Loucy (cell line): Measurements from ENCODE around the gene PANK4.

Source experiments
- H2AFZ ChIP-seq: fragments of 200-600 bp; sonication (generic); 2 replicates; pipeline ENCODE4 v1.6.0; 2016; ENCODE audit warnings: antibody characterized with exemption, mild to moderate bottlenecking, low read length, moderate library complexity
- H3F3A ChIP-seq: fragments of 200-600 bp; 2 replicates; pipeline ENCODE4 v1.6.0; 2016; ENCODE audit warnings: antibody characterized with exemption, low read depth, mild to moderate bottlenecking
- H3K27me3 ChIP-seq: fragments of 200-600 bp; sonication (generic); 2 replicates; pipeline ENCODE4 v1.6.1; 2014; ENCODE audit warnings: low read length, mild to moderate bottlenecking; ENCODE audit not compliant: insufficient read depth, poor library complexity, severe bottlenecking
- H3K36me3 ChIP-seq: fragments of 200-600 bp; sonication (generic); 2 replicates; pipeline ENCODE4 v1.6.1; 2016; ENCODE audit warnings: low read length; ENCODE audit not compliant: insufficient read depth
- H3K4me1 ChIP-seq: fragments of 200-600 bp; sonication (generic); 2 replicates; pipeline ENCODE4 v1.5.1; 2014; ENCODE audit warnings: low read length, mild to moderate bottlenecking; ENCODE audit not compliant: insufficient read depth, poor library complexity, severe bottlenecking
- H3K4me2 ChIP-seq: fragments of 200-600 bp; sonication (generic); 2 replicates; pipeline ENCODE4 v1.6.0; 2014; ENCODE audit warnings: antibody characterized with exemption, low read length, low read depth, mild to moderate bottlenecking; ENCODE audit not compliant: poor library complexity, severe bottlenecking
- H3K4me3 ChIP-seq: fragments of 200-600 bp; sonication (generic); 2 replicates; pipeline ENCODE4 v1.5.1; 2014; ENCODE audit warnings: low read length, mild to moderate bottlenecking, mixed read lengths; ENCODE audit not compliant: poor library complexity, severe bottlenecking
- H3K79me2 ChIP-seq: fragments of 200-600 bp; sonication (generic); 2 replicates; pipeline ENCODE4 v1.6.1; 2014; ENCODE audit warnings: low read length; ENCODE audit not compliant: insufficient read depth
- H3K9ac ChIP-seq: fragments of 200-600 bp; sonication (generic); 2 replicates; pipeline ENCODE4 v1.6.0; 2014; ENCODE audit warnings: mild to moderate bottlenecking, low read depth, low read length, moderate library complexity; ENCODE audit not compliant: poor library complexity, severe bottlenecking
- H3K9me2 ChIP-seq: fragments of 200-600 bp; sonication (generic); replicated peaks from 2 replicates; pipeline ENCODE4 v1.6.1; 2016; ENCODE audit warnings: low read depth, low read length, mixed read lengths
- H3K9me3 ChIP-seq: fragments of 200-600 bp; sonication (generic); 2 replicates; pipeline ENCODE4 v1.6.1; 2014; ENCODE audit warnings: mild to moderate bottlenecking, antibody characterized with exemption, low read length, low read depth; ENCODE audit not compliant: insufficient read depth
- H4K20me1 ChIP-seq: fragments of 200-600 bp; sonication (generic); 2 replicates; pipeline ENCODE4 v1.6.0; 2014; ENCODE audit warnings: antibody characterized with exemption, low read length, mild to moderate bottlenecking; ENCODE audit not compliant: insufficient read depth, poor library complexity, severe bottlenecking
- EZH2phosphoT487 ChIP-seq: fragments of 200-600 bp; IDR thresholded peaks from 2 replicates; pipeline ENCODE4 v1.6.1; 2018; ENCODE audit warnings: antibody characterized with exemption, mild to moderate bottlenecking, moderate library complexity, borderline replicate concordance
- TF ChIP-seq, protein P1 (sequence below): fragments of 200-600 bp; sonication (generic); conservative IDR thresholded peaks from 2 replicates; pipeline ENCODE4 v1.5.1; 2014; ENCODE audit warnings: mild to moderate bottlenecking, antibody characterized with exemption, low read length

The PANK4 gene

GRCh38 chr1:2525920-2526823 lies at the start of gene PANK4:
TSS of gene PANK4 (minus strand) at chr1:2526596. CDS start at chr1:2526587, 9 bp downstream.
- Histone ChIP-seq H3K9me3 (no peaks in the 10 kb centered on the region), H3K4me1 (peaks cover 27% of the 10 kb centered on the region), H3K79me2 (peaks cover 46% of the 10 kb centered on the region), H3K9me2 (no peaks in the 10 kb centered on the region), H3K4me2 (peak within 1 kb of the TSS; percentile 99), H3K36me3 (no peaks in the 10 kb centered on the region), H3K27me3 (no peaks in the 10 kb centered on the region), H3K4me3 (peak within 1 kb of the TSS; percentile 96), H3F3A (no peaks in the 10 kb centered on the region), H3K9ac (peak within 1 kb of the TSS; percentile 89), H2AFZ (no peak within 1 kb of the TSS; the same call in 1 of the 2 replicates), H4K20me1 (peaks cover 37% of the 10 kb centered on the region)
- TF ChIP-seq, protein P1, sequence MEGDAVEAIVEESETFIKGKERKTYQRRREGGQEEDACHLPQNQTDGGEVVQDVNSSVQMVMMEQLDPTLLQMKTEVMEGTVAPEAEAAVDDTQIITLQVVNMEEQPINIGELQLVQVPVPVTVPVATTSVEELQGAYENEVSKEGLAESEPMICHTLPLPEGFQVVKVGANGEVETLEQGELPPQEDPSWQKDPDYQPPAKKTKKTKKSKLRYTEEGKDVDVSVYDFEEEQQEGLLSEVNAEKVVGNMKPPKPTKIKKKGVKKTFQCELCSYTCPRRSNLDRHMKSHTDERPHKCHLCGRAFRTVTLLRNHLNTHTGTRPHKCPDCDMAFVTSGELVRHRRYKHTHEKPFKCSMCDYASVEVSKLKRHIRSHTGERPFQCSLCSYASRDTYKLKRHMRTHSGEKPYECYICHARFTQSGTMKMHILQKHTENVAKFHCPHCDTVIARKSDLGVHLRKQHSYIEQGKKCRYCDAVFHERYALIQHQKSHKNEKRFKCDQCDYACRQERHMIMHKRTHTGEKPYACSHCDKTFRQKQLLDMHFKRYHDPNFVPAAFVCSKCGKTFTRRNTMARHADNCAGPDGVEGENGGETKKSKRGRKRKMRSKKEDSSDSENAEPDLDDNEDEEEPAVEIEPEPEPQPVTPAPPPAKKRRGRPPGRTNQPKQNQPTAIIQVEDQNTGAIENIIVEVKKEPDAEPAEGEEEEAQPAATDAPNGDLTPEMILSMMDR: no peak
- no peak for TF ChIP-seq EZH2phosphoT487

DNA sequence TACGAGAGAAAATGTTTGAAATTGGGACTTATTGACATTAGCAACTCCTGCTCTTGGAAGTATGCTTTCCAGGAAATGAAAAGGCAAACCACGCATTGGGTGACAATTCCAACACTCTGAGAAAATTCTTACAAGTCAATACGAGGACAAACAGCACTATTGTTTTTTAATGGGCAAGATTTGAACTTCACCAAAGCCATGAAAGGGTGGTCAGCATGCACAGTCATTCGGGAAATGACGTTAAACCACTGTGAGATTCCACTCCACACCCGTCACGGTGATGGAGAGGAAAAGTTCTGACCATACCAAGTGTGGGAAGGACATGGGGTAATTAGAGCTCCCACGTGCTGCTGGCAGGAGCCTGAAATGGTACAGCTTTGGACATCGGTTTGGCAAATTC lies 48.0 kb upstream of the PANK4 start:
- Histone ChIP-seq H3K4me1 (no peaks in the 10 kb centered on the region), H2AFZ (no peak overlapping the region), H3K9ac (no peak overlapping the region), H3K4me3 (no peak overlapping the region), H3K9me3 (no peaks in the 10 kb centered on the region; the same call in 1 of the 2 replicates), H3F3A (no peaks in the 10 kb centered on the region), H3K4me2 (no peak overlapping the region), H3K79me2 (no peaks in the 10 kb centered on the region), H3K27me3 (no peaks in the 10 kb centered on the region), H4K20me1 (no peaks in the 10 kb centered on the region), H3K9me2 (no peaks in the 10 kb centered on the region), H3K36me3 (no peaks in the 10 kb centered on the region)
- TF ChIP-seq, protein P1: no peak
- no peak for TF ChIP-seq EZH2phosphoT487

GRCh38 chr1:2573250-2573920 lies 47.0 kb upstream of the PANK4 start:
- no peaks in the 10 kb centered on the region for H3K79me2 ChIP-seq
- TF ChIP-seq, protein P1: no peak
- TF ChIP-seq EZH2phosphoT487: no peak
- no peaks in the 10 kb centered on the region; the same call in 1 of the 2 replicates for H3K9me3 ChIP-seq
- H3K9me2 ChIP-seq: no peaks in the 10 kb centered on the region
- H3F3A ChIP-seq: no peaks in the 10 kb centered on the region
- H3K36me3 ChIP-seq: no peaks in the 10 kb centered on the region
- no peaks in the 10 kb centered on the region for H4K20me1 ChIP-seq
- H3K9ac ChIP-seq: no peak overlapping the region
- H2AFZ ChIP-seq: no peak overlapping the region
- H3K4me1 ChIP-seq: no peaks in the 10 kb centered on the region
- H3K4me3 ChIP-seq: no peak overlapping the region
- H3K27me3 ChIP-seq: no peaks in the 10 kb centered on the region
- no peak overlapping the region for H3K4me2 ChIP-seq
